GM12878 (cell line): ENCODE data around the gene FN3K. TPM values are rescaled to one million over a fixed set of nuclear protein-coding genes. Genes with fewer than 3 reads are reported as not detected.

Experiments
- ATAC-seq: fragments of 200-7000 bp; cut with Tn5 transposase; 3 replicates; pipeline ENCODE4 v1.9.1; 2020; ENCODE audit warnings: mild to moderate bottlenecking, moderate library complexity
- BruUV-seq: library from RNA; stranded (reverse); fragments of 400-500 nt; replicated peaks from 2 replicates; lab custom pipeline; 2021; lab: Mats Ljungman, UMichigan
- CTCF ChIA-PET: fragments of 300-600 bp; sonication (Branson Sonifier 250); formaldehyde crosslinking; extraction: SDS; loops from one replicate; lab custom pipeline; 2021; ENCODE audit warnings: inconsistent platforms; lab: Yijun Ruan, JAX
- POLR2A ChIA-PET: fragments of 350-600 bp; formaldehyde crosslinking; extraction: SDS; loops from one replicate; lab custom pipeline; 2021; ENCODE audit warnings: inconsistent platforms; lab: Charles Lee
- RAD21 ChIA-PET: fragments of 300-600 bp; sonication (Branson Sonifier 250); formaldehyde crosslinking; loops from one replicate; lab custom pipeline; 2023; ENCODE audit warnings: antibody characterized with exemption; ENCODE audit not compliant: unreplicated experiment; lab: Charles Lee
- SMC1A ChIA-PET: fragments of 300-600 bp; sonication (Branson Sonifier 250); formaldehyde crosslinking; loops from one replicate; lab custom pipeline; 2023; ENCODE audit not compliant: unreplicated experiment, uncharacterized antibody; lab: Charles Lee
- DNase-seq: peaks from one replicate; pipeline ENCODE4 v3.0.0-alpha.2; 2011; ENCODE audit warnings: low read depth, low spot score
- FAIRE-seq: peaks from 3 replicates; lab custom pipeline; 2011; peaks lifted over from hg19 to GRCh38; lab: Jason Lieb, UNC
- H2AFZ ChIP-seq: 2 replicates; pipeline ENCODE4 v1.6.0; 2011; ENCODE audit warnings: low read depth, low read length, control low read depth; ENCODE audit not compliant: control insufficient read depth
- H3K27ac ChIP-seq: 2 replicates; pipeline ENCODE4 v1.5.1; 2011; ENCODE audit warnings: control low read depth; ENCODE audit not compliant: control insufficient read depth, insufficient read depth
- H3K27me3 ChIP-seq, 2 experiments: replicated peaks in 1 of 2; 2 replicates each; pipeline versions ENCODE4 v1.6.0 to v1.6.1; 2011; ENCODE audit warnings: low read length in 1 of 2; ENCODE audit not compliant: control insufficient read depth in 2 of 2, insufficient read depth in 2 of 2
- H3K36me3 ChIP-seq, 2 experiments: 2 replicates each; pipeline ENCODE4 v1.5.1; 2011; ENCODE audit warnings: low read length in 1 of 2; ENCODE audit not compliant: control insufficient read depth in 2 of 2, insufficient read depth in 2 of 2
- H3K4me1 ChIP-seq: 2 replicates; pipeline ENCODE4 v1.6.1; 2011; ENCODE audit warnings: mild to moderate bottlenecking, low read length, moderate library complexity, mixed read lengths; ENCODE audit not compliant: control insufficient read depth, insufficient read depth
- H3K4me2 ChIP-seq: 2 replicates; pipeline ENCODE4 v1.6.0; 2011; ENCODE audit warnings: control low read depth; ENCODE audit not compliant: control insufficient read depth, insufficient read depth
- H3K4me3 ChIP-seq: fragments of 200-600 bp; sonication (generic); 2 replicates; pipeline ENCODE4 v1.5.1; 2016
- H3K79me2 ChIP-seq: 2 replicates; pipeline ENCODE4 v1.6.0; 2011; ENCODE audit warnings: low read length; ENCODE audit not compliant: control insufficient read depth, insufficient read depth
- H3K9ac ChIP-seq: 2 replicates; pipeline ENCODE4 v1.8.0; 2011; ENCODE audit warnings: low read length, control low read depth, mixed read lengths; ENCODE audit not compliant: control insufficient read depth, insufficient read depth
- H3K9me3 ChIP-seq: replicated peaks from 3 replicates; pipeline ENCODE4 v1.5.1; 2011; ENCODE audit warnings: mild to moderate bottlenecking, low read length; ENCODE audit not compliant: control insufficient read depth, insufficient read depth
- H4K20me1 ChIP-seq: 2 replicates; pipeline ENCODE4 v1.6.0; 2011; ENCODE audit not compliant: control insufficient read depth, insufficient read depth
- ATF7 ChIP-seq: fragments of 450-650 bp; IDR thresholded peaks from 2 replicates; pipeline ENCODE4 v1.6.1; 2016; ENCODE audit warnings: low read depth, mild to moderate bottlenecking
- CBX3 ChIP-seq: fragments of 200-600 bp; sonication (generic); IDR thresholded peaks from 2 replicates; pipeline ENCODE4 v1.6.1; 2016; ENCODE audit warnings: low read depth, borderline replicate concordance
- IRF5 ChIP-seq: fragments of 450-650 bp; IDR thresholded peaks from 2 replicates; pipeline ENCODE4 v1.6.1; 2017; ENCODE audit warnings: borderline replicate concordance
- POLR2A ChIP-seq: IDR thresholded peaks from 2 replicates; pipeline ENCODE4 v1.6.1; 2011; ENCODE audit warnings: low read depth, mild to moderate bottlenecking, low read length
- SREBF1 ChIP-seq: IDR thresholded peaks from 2 replicates; pipeline ENCODE4 v1.6.1; 2012; ENCODE audit warnings: mild to moderate bottlenecking, low read length
- STAT1 ChIP-seq: fragments of 450-650 bp; conservative IDR thresholded peaks from 2 replicates; pipeline ENCODE4 v1.6.1; 2014; ENCODE audit warnings: antibody characterized with exemption, mild to moderate bottlenecking
- ZBTB11 ChIP-seq: fragments of 450-650 bp; formaldehyde crosslinking; IDR thresholded peaks from 2 replicates; pipeline ENCODE4 v1.5.0; 2022; ENCODE audit warnings: mild to moderate bottlenecking, missing genetic modification characterization
- ZSCAN29 ChIP-seq: fragments of 450-650 bp; IDR thresholded peaks from 2 replicates; pipeline ENCODE4 v1.6.1; 2017; ENCODE audit warnings: mild to moderate bottlenecking, moderate library complexity
- WGBS: methylation state at CpG from one replicate; pipeline ENCODE4 v1.1.6; 2016; ENCODE audit warnings: low lambda C conversion rate; ENCODE audit not compliant: insufficient replicate concordance, insufficient coverage; ENCODE audit errors: missing lambda C conversion rate; 5-methylcytosine and 5-hydroxymethylcytosine counted together
- in situ Hi-C: fragments of 300-500 bp; cut with MboI; formaldehyde crosslinking; loops from 9 replicates; pipeline ENCODE4 v1.14.3; 2018; ENCODE audit warnings: mixed read lengths
- intact Hi-C: fragments of 100-400 bp; cut with micrococcal nuclease; formaldehyde crosslinking; loops from one replicate; pipeline ENCODE4 v1.14.2; 2022; ENCODE audit not compliant: unreplicated experiment
- polyA plus RNA-seq, 11 experiments: library from polyadenylated mRNA; depleted of rRNA in 4 of 11; unstranded in 6 of 11; stranded (reverse) in 5 of 11; fragments of >200 nt; fragmentation: Nextera tagmentation in 4 of 11; fragmentation: Illumina TruSeq in 1 of 11; extraction: Ambion mirVana in 4 of 11; extraction: Trizol in 1 of 11; gene quantifications; 1 replicate in 1 of 11; 2 replicates in 10 of 11; pipeline versions ENCODE4 v1.2.1 to v1.2.3, GENCODE V29; 2011 to 2016; ENCODE audit warnings: inconsistent platforms in 2 of 11, missing spikeins in 2 of 11, low read depth in 1 of 11
- total RNA-seq, 4 experiments: library from RNA; depleted of rRNA in 3 of 4; stranded (reverse); fragments of >200 nt in 3 of 4; fragmentation: Illumina TruSeq in 1 of 4; extraction: Trizol in 1 of 4; gene quantifications; 2 replicates each; pipeline versions ENCODE4 v1.2.1 to v1.2.3, GENCODE V29; 2013 to 2021
- TF ChIP-seq, protein P1 (sequence below): fragments of 450-650 bp; IDR thresholded peaks from 2 replicates; pipeline ENCODE4 v1.6.1; 2017; ENCODE audit warnings: mild to moderate bottlenecking, low read depth, inconsistent platforms; ENCODE audit not compliant: poor library complexity, severe bottlenecking

Gene FN3K
- total and polyA plus RNA-seq, 10 of the 15 experiments (the other 5 are each of a cell fraction or from before 2014, with no cell fraction given), result 0.08 to 0.51 (median 0.17) TPM; not detected in 7

DNA sequence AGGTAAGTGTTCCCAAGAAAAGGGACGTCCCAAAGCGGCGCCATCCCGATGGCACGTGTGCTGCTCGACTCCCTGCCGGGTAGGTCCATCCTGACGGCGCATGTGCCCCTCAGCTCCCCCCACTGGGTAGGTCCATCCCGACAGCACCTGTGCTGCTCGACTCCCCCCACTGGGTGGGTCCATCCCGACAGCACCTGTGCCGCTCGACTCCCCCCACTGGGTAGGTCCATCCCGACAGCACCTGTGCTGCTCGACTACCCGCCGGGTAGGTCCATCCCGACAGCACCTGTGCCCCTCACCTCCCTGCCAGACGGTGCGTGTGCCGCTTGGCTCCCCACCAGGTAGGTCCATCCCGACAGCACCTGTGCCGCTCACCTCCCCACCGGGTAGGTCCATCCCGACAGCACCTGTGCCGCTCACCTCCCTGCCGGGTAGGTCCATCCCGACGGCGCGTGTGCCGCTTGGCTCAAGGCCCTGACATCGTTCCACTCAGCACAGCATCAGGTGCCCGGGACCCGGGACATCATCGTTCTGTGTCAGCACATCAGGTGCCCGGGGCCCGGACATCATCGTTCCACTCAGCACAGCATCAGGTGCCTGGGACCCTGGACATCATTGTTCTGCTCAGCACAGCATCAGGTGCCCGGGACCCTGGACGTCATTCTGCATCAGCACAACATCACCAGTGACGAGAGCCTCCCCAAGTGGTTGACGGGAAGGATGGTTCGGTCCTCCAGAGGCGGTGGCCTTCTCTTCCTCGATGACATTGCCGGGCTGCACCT, 5.7 kb upstream of the FN3K start:
- in situ Hi-C loops, result no loop called here
- H3K27me3 ChIP-seq, result no peaks in the 10 kb centered on the region
- intact Hi-C loops, result no loop called here
- DNase-seq (no peak), ATAC-seq (no peak), FAIRE-seq (no peak)
- peak; percentile 42 for TF ChIP-seq POLR2A
- TF ChIP-seq STAT1, result no peak
- H3K9ac ChIP-seq, result no peak overlapping the region
- no peak overlapping the region for H3K4me3 ChIP-seq
- H4K20me1 ChIP-seq, result no peaks in the 10 kb centered on the region
- H3K36me3 ChIP-seq, result peaks cover 4 to 6% of the 10 kb centered on the region in 2 experiments; a peak in 3 of 4 replicates
- 91% methylated on average over 48 of the region's 48 CpGs for WGBS
- H3K79me2 ChIP-seq, result no peaks in the 10 kb centered on the region
- H3K4me2 ChIP-seq, result no peak overlapping the region
- no TSS peak for BruUV-seq
- H3K27ac ChIP-seq, result no peak overlapping the region
- peaks cover 7% of the 10 kb centered on the region; the same call in 2 of the 3 replicates for H3K9me3 ChIP-seq
- H3K4me1 ChIP-seq, result no peaks in the 10 kb centered on the region
- POLR2A ChIA-PET, result no interaction called here
- RAD21 ChIA-PET, result no interaction called here
- SMC1A ChIA-PET, result no interaction called here
- CTCF ChIA-PET, result no interaction called here
- no peak overlapping the region for H2AFZ ChIP-seq

DNA sequence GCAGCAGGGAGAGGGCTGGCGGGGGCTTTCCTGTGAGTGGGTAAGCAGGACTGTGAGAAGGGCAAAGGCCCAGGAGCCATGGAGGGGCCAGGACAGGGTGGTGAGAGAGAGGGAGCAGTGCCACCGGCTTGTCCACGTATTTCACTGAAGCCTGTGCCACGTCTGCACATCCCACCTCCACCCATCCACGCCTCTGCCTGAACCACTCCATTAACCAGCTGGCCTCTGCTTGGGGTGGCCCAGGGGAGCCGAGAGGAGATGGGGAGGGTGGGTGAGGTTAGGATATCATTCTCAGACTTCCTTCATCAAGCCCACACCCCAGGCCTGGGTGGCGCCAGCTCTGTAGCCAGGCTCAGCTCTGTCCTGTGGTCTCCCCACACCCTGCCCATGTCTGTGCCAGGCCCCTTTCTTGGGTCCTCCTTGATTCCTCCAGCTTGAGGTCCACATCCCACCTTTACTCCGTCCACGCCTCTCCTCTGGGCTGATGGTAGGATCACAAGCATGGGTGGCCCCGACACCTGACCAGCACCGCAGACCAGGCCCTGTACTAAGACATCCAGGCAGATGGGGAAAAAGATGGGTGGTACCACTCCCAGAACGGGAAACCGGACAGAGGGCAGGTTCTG, 3.2 kb upstream of the FN3K start:
- FAIRE-seq (no peak), DNase-seq (no peak), ATAC-seq (no peak)
- CTCF ChIA-PET, result no interaction called here
- RAD21 ChIA-PET, result no interaction called here
- Histone ChIP-seq H3K9ac (no peak overlapping the region), H3K4me1 (no peaks in the 10 kb centered on the region), H2AFZ (no peak overlapping the region), H3K9me3 (peaks cover 7% of the 10 kb centered on the region; the same call in 2 of the 3 replicates), H3K27me3 (no peaks in the 10 kb centered on the region), H3K79me2 (no peaks in the 10 kb centered on the region), H3K4me3 (no peak overlapping the region), H3K27ac (no peak overlapping the region), H3K4me2 (no peak overlapping the region), H3K36me3 (peaks cover 2% of the 10 kb centered on the region in 2 experiments; a peak in 3 of 4 replicates), H4K20me1 (no peaks in the 10 kb centered on the region)
- POLR2A ChIA-PET, result no interaction called here
- in situ Hi-C loops (no loop called here), intact Hi-C loops (no loop called here)
- BruUV-seq, result no TSS peak
- SMC1A ChIA-PET, result no interaction called here
- WGBS, result 97% methylated on average over 13 of the region's 13 CpGs
- no peak for TF ChIP-seq CBX3
- TF ChIP-seq, protein P1, sequence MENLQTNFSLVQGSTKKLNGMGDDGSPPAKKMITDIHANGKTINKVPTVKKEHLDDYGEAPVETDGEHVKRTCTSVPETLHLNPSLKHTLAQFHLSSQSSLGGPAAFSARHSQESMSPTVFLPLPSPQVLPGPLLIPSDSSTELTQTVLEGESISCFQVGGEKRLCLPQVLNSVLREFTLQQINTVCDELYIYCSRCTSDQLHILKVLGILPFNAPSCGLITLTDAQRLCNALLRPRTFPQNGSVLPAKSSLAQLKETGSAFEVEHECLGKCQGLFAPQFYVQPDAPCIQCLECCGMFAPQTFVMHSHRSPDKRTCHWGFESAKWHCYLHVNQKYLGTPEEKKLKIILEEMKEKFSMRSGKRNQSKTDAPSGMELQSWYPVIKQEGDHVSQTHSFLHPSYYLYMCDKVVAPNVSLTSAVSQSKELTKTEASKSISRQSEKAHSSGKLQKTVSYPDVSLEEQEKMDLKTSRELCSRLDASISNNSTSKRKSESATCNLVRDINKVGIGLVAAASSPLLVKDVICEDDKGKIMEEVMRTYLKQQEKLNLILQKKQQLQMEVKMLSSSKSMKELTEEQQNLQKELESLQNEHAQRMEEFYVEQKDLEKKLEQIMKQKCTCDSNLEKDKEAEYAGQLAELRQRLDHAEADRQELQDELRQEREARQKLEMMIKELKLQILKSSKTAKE, result no peak
- no peak for TF ChIP-seq SREBF1
- no peak for TF ChIP-seq ZSCAN29
- TF ChIP-seq ATF7, result no peak
- TF ChIP-seq ZBTB11 (CRISPR knock-in tag), result no peak
- no peak for TF ChIP-seq IRF5
